ENCODE measurements around the gene CRYBB3.
"Not testable (repeated sequence)": the region's sequence is repeated elsewhere in the genome, so short reads cannot be mapped to it uniquely, and the experiment has no call there.

CRYBB3 gene

DNA sequence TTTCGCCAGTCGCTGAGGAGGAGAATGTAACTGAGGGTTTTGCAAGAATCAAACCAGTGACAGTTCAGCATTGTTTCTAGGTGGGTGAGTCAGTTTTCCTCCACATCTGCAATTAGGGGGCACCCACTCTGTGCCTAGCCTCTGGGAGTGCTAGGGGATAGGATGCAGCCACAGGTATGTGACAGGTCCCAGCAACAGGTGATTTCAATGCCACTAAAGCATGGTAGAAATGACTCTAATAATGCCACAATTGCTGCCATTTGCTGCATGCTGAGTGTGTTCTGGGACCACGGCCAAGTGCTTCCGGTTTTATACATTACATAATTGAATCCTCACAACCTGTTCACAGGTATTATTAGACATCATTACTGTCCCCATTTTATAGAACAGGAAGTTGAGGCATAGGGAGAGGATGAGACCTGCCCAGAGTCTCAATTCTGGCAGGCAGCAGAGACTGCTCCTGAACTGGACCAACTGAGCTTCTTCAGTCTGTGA, 20.3 kb downstream of the CRYBB3 start:
- TF ChIP-seq POLR2A (IDR thresholded peaks at IDR 0.05; ENCODE audit: low read depth, low read length) (no peak), TAF1 (IDR thresholded peaks at IDR 0.05; ENCODE audit: low read depth, low read length) (no peak), SPI1 (IDR thresholded peaks at IDR 0.05; ENCODE audit: low read depth, low read length) (no peak), POLR2AphosphoS5 (IDR thresholded peaks at IDR 0.05; ENCODE audit: low read depth, low read length) (no peak)
- no peak for FAIRE-seq
- no peak for DNase-seq (ENCODE audit: insufficient read length, low spot score)

DNA sequence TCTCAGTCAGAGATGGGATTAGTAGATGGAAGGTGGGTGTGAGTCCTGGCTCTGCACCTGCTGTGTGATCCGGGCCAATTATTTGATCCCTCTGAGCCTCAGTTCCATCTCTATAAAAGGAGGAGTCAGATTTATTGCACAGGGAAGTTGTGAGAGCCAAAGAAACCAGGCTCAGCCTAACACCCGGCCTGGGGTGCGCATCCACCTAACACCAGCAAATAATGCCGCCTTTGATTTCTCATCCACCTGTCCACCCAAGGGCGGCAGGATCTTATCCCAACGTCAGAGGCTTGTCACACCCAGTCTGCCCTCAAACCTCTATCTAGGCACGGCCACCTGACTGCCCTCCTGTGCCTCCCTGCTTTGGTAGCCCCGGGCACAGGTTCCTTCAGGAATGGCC, 22.1 kb downstream of the CRYBB3 start:
- no peak for DNase-seq (ENCODE audit: insufficient read length, low spot score)
- no peak for FAIRE-seq
- TF ChIP-seq PAX5 (IDR thresholded peaks at IDR 0.05; ENCODE audit: insufficient read depth, low read length, severe bottlenecking) (no peak), POLR2A (IDR thresholded peaks at IDR 0.05; ENCODE audit: low read depth, low read length) (no peak), SPI1 (IDR thresholded peaks at IDR 0.05; ENCODE audit: low read depth, low read length) (no peak), POU2F2 (IDR thresholded peaks at IDR 0.05; ENCODE audit: low read depth, low read length) (no peak), POLR2AphosphoS5 (IDR thresholded peaks at IDR 0.05; ENCODE audit: low read depth, low read length) (no peak)

DNA sequence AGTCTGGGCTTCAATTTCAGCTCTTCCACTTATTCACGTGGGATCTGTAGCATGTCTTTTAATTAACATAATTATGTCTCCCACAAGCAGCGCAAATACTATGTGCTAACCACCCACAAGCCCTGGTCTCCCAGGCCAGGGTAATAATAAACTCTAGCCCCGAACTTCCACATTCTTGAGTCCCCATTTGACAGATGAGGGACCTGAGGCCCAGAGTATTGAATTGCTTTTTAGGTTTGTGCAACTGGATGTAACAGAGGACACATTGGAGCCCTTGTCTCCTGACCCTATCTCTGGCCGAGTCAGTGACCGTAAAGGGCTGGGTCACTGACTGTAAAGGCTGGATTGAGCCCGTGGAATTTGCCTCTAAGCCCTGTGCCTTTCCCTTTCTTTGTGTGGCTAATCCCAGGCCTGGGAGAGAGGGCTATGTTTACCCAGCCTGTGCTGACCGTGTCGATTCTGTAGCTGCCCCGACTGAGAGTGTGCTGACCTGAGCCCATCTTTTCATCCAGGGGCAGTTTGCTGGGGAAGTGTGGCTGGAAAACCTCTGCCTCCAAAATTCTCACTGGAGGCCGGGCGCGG, 23.7 kb downstream of the CRYBB3 start:
- DNase-seq (ENCODE audit: insufficient read length, low spot score) (no peak), FAIRE-seq (no peak)
- TF ChIP-seq TAF1 (IDR thresholded peaks at IDR 0.05; ENCODE audit: low read depth, low read length) (no peak), POLR2AphosphoS5 (IDR thresholded peaks at IDR 0.05; ENCODE audit: low read depth, low read length) (no peak), POLR2A (IDR thresholded peaks at IDR 0.05; ENCODE audit: low read depth, low read length) (no peak), PAX5 (IDR thresholded peaks at IDR 0.05; ENCODE audit: insufficient read depth, low read length, severe bottlenecking) (no peak), POU2F2 (IDR thresholded peaks at IDR 0.05; ENCODE audit: low read depth, low read length) (no peak), SPI1 (IDR thresholded peaks at IDR 0.05; ENCODE audit: low read depth, low read length) (no peak)

DNA sequence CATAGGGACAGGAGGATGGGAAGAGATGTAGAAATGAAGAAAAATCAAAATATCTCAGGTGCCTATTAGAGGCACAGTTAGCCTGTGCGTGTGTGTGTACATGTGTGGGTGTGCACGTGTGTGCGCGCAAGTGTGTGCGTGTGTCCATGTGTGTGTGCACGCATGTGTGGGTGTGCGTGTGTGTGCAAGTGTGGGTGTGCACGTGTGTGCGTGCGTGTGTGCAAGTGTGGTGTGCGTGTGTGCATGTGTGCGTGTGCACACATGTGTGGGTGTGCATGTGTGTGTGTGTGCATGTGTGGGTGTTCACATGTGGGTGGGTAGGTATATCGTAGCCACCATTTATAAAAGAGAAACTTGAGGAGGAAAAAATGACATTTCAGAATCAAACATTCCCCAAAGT, 29.2 kb downstream of the CRYBB3 start:
- DNase-seq (ENCODE audit: insufficient read length, low spot score) (no peak), FAIRE-seq (peak; percentile 67)
- TF ChIP-seq TAF1 (IDR thresholded peaks at IDR 0.05; ENCODE audit: low read depth, low read length) (no peak), POLR2AphosphoS5 (IDR thresholded peaks at IDR 0.05; ENCODE audit: low read depth, low read length) (no peak), PAX5 (IDR thresholded peaks at IDR 0.05; ENCODE audit: insufficient read depth, low read length, severe bottlenecking) (no peak), POU2F2 (IDR thresholded peaks at IDR 0.05; ENCODE audit: low read depth, low read length) (0 out of 2 replicates have a peak, but pooled peaks have one; percentile 31)

DNA sequence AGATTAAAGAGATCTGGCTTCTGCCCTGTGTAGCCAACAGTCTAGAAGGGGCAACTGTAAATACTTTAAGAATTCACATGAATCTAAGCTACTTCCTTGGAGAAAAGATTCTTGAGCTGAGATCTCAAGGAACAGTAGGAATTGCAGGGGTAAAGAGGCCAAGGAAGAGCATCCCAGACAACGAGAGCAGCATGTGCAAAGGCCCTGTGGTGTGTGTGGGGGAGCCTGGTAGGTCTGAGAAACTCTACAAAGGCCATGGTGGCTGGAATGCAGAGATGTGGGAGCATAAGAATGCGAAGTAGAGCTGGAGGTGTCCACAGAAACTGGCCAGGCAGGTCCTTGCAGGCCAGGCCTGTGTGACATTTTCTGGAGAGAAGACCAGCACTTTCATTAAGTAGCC, 31.1 kb downstream of the CRYBB3 start:
- not testable (repeated sequence) for FAIRE-seq; DNase-seq (ENCODE audit: insufficient read length, low spot score)

DNA sequence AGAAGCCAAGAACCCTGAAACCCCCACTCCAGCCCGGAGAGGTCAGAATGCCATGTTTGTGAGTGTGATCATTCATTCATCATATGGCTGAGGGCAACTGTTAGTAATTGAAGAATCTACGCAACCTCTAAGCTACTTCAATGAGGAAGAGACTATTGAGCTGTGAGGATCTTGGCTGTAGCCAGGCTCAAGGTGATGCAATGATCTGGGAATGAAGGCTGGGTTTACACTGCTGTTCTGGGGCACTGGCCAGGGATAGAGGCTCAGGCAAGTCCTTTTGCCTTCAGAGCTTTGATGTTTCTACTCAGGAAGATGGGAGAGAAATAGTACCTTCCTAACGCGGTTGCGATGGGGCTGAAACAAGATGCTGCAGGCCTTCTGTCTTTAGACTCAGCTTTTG, 32.6 kb downstream of the CRYBB3 start:
- TF ChIP-seq SPI1 (IDR thresholded peaks at IDR 0.05; ENCODE audit: low read depth, low read length) (no peak), TAF1 (IDR thresholded peaks at IDR 0.05; ENCODE audit: low read depth, low read length) (no peak), POLR2A (IDR thresholded peaks at IDR 0.05; ENCODE audit: low read depth, low read length) (no peak), POLR2AphosphoS5 (IDR thresholded peaks at IDR 0.05; ENCODE audit: low read depth, low read length) (no peak), POU2F2 (IDR thresholded peaks at IDR 0.05; ENCODE audit: low read depth, low read length) (no peak), PAX5 (IDR thresholded peaks at IDR 0.05; ENCODE audit: insufficient read depth, low read length, severe bottlenecking) (no peak)
- DNase-seq (ENCODE audit: insufficient read length, low spot score) = no peak
- no peak for FAIRE-seq

DNA sequence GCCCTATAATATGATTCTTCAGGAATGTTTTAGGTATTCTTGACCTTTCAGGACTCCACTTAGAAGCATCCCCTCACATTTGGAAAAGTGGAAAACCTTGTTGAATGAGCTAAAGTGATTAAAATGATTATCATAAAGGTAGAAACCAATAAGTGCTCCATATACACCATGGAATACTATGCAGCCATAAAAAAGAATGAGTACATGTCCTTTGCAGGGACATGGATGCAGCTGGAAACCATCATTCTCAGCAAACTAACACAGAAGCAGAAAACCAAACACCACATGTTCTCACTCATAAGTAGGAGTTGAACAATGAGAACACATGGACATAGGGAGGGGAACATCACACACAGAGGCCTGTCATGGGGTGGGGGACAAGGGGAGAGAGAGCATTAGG, 34.0 kb downstream of the CRYBB3 start:
- not testable (repeated sequence) for DNase-seq (ENCODE audit: insufficient read length, low spot score); FAIRE-seq

DNA sequence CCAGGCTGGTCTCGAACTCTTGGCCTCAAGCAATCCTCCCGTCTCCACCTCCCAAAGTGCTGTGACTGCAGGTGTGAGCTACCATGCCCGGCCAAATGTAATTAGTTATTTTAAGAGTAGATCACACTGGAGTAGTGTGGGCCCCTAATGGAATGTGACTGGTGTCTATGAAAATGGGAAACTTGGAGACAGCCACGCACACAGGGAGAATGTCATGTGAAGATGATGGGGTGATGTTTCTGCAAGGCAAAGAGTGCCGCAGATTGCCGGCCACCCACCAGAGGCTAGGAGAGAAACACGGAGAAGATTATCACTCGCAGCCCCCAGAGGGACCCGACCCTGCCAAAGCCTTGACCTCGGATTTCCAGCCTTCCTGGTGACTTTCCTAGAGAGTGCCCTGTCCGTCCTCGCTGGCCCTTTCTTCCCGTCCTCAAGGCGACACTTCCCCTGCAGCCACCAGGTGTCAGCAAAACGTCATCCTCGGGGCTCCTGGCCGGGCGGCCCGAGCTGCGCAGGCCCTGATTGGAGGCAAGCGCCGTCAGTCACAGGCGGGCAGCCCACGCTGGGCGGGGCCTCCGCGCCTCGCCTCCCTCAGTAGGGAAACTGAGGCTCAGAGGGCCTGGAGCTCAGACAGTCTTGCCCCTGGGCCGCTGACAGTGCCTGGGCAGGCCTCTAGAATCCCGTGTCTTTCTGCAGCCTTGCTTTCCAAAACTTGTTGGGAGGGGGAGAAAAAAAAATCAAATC, 36.1 kb downstream of the CRYBB3 start:
- TF ChIP-seq POU2F2 (IDR thresholded peaks at IDR 0.05; ENCODE audit: low read depth, low read length) (0 out of 2 replicates have a peak, but pooled peaks have one; percentile 20), TAF1 (IDR thresholded peaks at IDR 0.05; ENCODE audit: low read depth, low read length) (no peak), SPI1 (IDR thresholded peaks at IDR 0.05; ENCODE audit: low read depth, low read length) (peak; percentile 27; the same call in 1 of the 2 replicates)
- DNase-seq (ENCODE audit: insufficient read length, low spot score) (peak; percentile 97), FAIRE-seq (peak; percentile 84)

DNA sequence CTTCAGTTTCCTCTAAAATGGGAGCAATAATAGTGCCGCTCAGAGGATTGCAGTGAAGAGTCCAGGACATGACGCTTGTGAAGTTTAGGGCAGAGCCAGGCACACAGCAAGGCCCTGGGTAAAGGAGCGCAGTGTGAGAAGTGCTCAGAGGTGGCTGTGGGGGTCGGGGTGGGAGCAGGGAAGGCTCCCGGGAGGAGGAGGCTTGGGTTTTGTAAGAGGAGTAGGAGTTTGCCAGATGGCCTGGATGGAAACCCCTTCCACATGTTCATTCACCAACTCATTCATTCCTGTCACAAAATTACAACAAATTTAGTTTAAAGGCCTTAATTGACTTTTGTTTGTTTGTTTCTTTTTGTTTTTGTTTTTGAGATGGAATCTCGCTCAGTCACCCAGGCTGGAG, 36.8 kb downstream of the CRYBB3 start:
- no peak for TF ChIP-seq PAX5 (IDR thresholded peaks at IDR 0.05; ENCODE audit: insufficient read depth, low read length, severe bottlenecking)
- TF ChIP-seq POU2F2 (IDR thresholded peaks at IDR 0.05; ENCODE audit: low read depth, low read length) = no peak
- TF ChIP-seq TAF1 (IDR thresholded peaks at IDR 0.05; ENCODE audit: low read depth, low read length) = no peak
- TF ChIP-seq POLR2AphosphoS5 (IDR thresholded peaks at IDR 0.05; ENCODE audit: low read depth, low read length) = no peak
- TF ChIP-seq SPI1 (IDR thresholded peaks at IDR 0.05; ENCODE audit: low read depth, low read length) = no peak
- no peak for TF ChIP-seq POLR2A (IDR thresholded peaks at IDR 0.05; ENCODE audit: low read depth, low read length)
- no peak for DNase-seq (ENCODE audit: insufficient read length, low spot score)
- FAIRE-seq = no peak

DNA sequence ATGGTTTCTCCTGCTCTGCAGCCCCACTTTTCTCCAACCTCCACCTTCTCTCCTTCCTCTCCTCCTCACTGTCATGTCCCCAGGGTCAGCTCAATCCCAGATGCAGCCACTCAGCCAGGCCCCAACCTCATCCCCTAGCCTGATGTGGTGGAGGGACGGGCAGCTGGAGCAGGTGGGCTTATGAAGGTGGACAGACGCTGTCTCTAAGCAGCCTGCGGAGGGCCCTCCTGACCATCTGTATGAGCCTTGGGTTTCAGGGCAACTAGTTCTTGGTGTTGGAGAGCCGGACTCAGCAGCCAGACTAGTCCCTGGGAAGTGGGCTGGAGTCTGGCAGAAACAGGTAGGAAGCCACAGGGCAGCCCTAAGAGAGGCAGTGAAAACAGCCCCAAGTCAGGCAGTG, 37.8 kb downstream of the CRYBB3 start:
- no peak for TF ChIP-seq POLR2A (IDR thresholded peaks at IDR 0.05; ENCODE audit: low read depth, low read length)
- TF ChIP-seq POLR2AphosphoS5 (IDR thresholded peaks at IDR 0.05; ENCODE audit: low read depth, low read length) = no peak
- no peak for TF ChIP-seq SPI1 (IDR thresholded peaks at IDR 0.05; ENCODE audit: low read depth, low read length)
- no peak for TF ChIP-seq PAX5 (IDR thresholded peaks at IDR 0.05; ENCODE audit: insufficient read depth, low read length, severe bottlenecking)
- no peak for TF ChIP-seq TAF1 (IDR thresholded peaks at IDR 0.05; ENCODE audit: low read depth, low read length)
- no peak for TF ChIP-seq POU2F2 (IDR thresholded peaks at IDR 0.05; ENCODE audit: low read depth, low read length)
- FAIRE-seq = no peak
- no peak for DNase-seq (ENCODE audit: insufficient read length, low spot score)

DNA sequence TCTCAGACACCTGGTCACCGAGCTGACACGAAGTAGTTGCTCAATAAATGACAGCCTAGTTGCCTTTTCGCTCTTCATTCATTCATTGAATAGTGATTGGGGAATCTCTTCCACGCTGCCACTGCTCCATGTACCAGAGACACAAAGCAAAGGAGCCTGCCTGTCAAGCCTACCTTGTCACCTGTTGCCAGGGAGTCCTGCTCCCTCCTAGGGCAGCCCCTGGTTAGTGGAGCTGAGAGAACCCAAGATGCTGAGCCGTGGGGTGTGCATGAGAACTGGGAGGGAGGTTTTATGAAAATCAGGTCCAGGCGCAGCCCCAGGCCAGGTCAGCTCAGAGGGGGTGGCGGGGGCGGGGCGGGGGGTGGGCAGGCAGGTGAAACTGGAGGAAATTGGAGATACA, 38.4 kb downstream of the CRYBB3 start:
- FAIRE-seq = peak; percentile 83
- DNase-seq (ENCODE audit: insufficient read length, low spot score) = not testable (repeated sequence)

DNA sequence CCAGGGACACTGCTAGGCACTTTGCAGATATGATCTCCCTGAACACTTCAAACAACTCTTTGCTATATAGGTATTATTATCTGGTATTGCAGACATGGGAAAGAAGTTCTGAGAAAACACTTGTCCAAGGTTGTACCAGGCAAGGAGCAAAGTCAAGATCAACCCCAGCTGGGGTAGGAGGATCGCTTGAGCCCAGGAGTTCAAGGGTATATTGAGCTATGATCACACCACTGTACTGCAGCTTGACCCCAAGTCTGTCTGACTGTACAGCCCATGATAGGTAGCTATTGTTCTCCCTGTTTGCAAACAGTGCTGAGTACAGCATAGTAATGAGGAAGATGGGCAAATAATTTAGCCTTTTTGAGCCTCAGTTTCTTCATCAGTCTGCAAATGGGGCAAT, 55.5 kb downstream of the CRYBB3 start:
- not testable (repeated sequence) for DNase-seq (ENCODE audit: insufficient read length, low spot score)
- peak; percentile 5 for FAIRE-seq
